Endothelial cell (in vitro differentiated cells): Measurements from ENCODE around the gene CCDC122. TPM values are rescaled to one million over a fixed set of nuclear protein-coding genes. Genes with fewer than 3 reads are reported as not detected.

Experiments
- DNase-seq: peaks from one replicate; pipeline ENCODE4 v3.0.0; 2021; ENCODE audit warnings: low spot score
- H3K27ac Mint-ChIP-seq: one replicate; pipeline ENCODE4 v1.8.0; 2021; ENCODE audit warnings: mixed read lengths, inconsistent platforms; ENCODE audit not compliant: unreplicated experiment
- H3K27me3 Mint-ChIP-seq: one replicate; pipeline ENCODE4 v1.8.0; 2021; ENCODE audit warnings: mild to moderate bottlenecking, moderate library complexity, mixed read lengths, inconsistent platforms; ENCODE audit not compliant: unreplicated experiment
- H3K36me3 Mint-ChIP-seq: one replicate; pipeline ENCODE4 v1.8.0; 2021; ENCODE audit warnings: mild to moderate bottlenecking, low read depth, mixed read lengths, inconsistent platforms; ENCODE audit not compliant: unreplicated experiment
- H3K4me1 Mint-ChIP-seq: one replicate; pipeline ENCODE4 v1.8.0; 2021; ENCODE audit warnings: mild to moderate bottlenecking, mixed read lengths, inconsistent platforms; ENCODE audit not compliant: unreplicated experiment
- H3K4me3 Mint-ChIP-seq: one replicate; pipeline ENCODE4 v1.8.0; 2021; ENCODE audit warnings: mild to moderate bottlenecking, mixed read lengths, inconsistent platforms; ENCODE audit not compliant: unreplicated experiment
- H3K9me3 Mint-ChIP-seq: one replicate; pipeline ENCODE4 v1.8.0; 2021; ENCODE audit warnings: mixed read lengths, inconsistent platforms; ENCODE audit not compliant: unreplicated experiment
- CTCF ChIP-seq: fragments of 200-600 bp; sonication (generic); IDR thresholded peaks from one replicate; pipeline ENCODE4 v1.5.0; 2021; ENCODE audit warnings: antibody characterized with exemption; ENCODE audit not compliant: unreplicated experiment
- total RNA-seq: library from RNA; stranded (reverse); fragmentation: NEBNext Ultra II Directional; extraction: Animal tissue kit (Norgen Biotek cat#: 25700); gene quantifications from one replicate; pipeline ENCODE4 v1.2.1, GENCODE V29; 2021; ENCODE audit not compliant: unreplicated experiment

The CCDC122 gene
- total RNA-seq, 1 donor from 2014 or later: 7.1 TPM

GRCh38 chr13:43877766-43878165 lies 1.8 kb downstream of the CCDC122 start:
- Mint-ChIP-seq H3K36me3 (peaks cover 7% of the 10 kb centered on the region), H3K27me3 (peaks cover 6% of the 10 kb centered on the region), H3K4me3 (no peak overlapping the region), H3K9me3 (no peaks in the 10 kb centered on the region), H3K27ac (no peak overlapping the region), H3K4me1 (peaks cover 21% of the 10 kb centered on the region)
- no peak for TF ChIP-seq CTCF
- no peak for DNase-seq

- Mint-ChIP-seq H3K27me3 (peaks cover 6% of the 10 kb centered on the region), H3K27ac (no peak overlapping the region), H3K4me1 (peaks cover 21% of the 10 kb centered on the region), H3K9me3 (no peaks in the 10 kb centered on the region), H3K36me3 (peaks cover 7% of the 10 kb centered on the region), H3K4me3 (no peak overlapping the region)
- no peak for DNase-seq
- TF ChIP-seq CTCF: no peak
Measured at GRCh38 chr13:43877326-43877725, 2.2 kb downstream of the CCDC122 start.

DNA sequence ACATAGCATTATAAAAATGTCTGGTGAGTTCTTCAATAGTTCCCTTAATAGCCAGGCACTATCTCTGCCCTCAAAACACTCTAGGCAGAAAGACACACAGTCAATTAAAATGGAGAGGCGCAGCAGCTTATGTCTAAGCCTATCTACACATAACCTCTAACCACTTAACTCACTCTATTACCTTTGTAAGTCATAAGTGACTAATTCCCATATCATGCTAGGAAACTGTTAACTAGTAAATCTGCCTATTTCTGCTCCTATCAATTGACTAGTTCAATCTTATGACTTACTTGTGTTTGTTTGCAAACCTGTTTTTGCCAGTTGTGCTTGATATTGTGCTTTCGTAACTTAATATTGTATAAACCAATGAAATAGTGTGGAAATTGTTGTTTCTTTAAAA lies 3.2 kb downstream of the CCDC122 start:
- peaks cover 21% of the 10 kb centered on the region for H3K4me1 Mint-ChIP-seq
- peaks cover 6% of the 10 kb centered on the region for H3K27me3 Mint-ChIP-seq
- no peak for DNase-seq
- no peak overlapping the region for H3K4me3 Mint-ChIP-seq
- no peak for TF ChIP-seq CTCF
- H3K36me3 Mint-ChIP-seq: peaks cover 7% of the 10 kb centered on the region
- H3K27ac Mint-ChIP-seq: no peak overlapping the region
- no peaks in the 10 kb centered on the region for H3K9me3 Mint-ChIP-seq

- Mint-ChIP-seq H3K27ac (no peak overlapping the region), H3K4me1 (peaks cover 15% of the 10 kb centered on the region), H3K27me3 (peaks cover 2% of the 10 kb centered on the region), H3K36me3 (peaks cover 7% of the 10 kb centered on the region), H3K9me3 (no peaks in the 10 kb centered on the region), H3K4me3 (no peak overlapping the region)
- peak; percentile 72 for TF ChIP-seq CTCF
- no peak for DNase-seq
Measured at GRCh38 chr13:43874504-43875092, 4.9 kb downstream of the CCDC122 start.

GRCh38 chr13:43872181-43872580 lies 7.4 kb downstream of the CCDC122 start:
- Mint-ChIP-seq H3K9me3 (no peaks in the 10 kb centered on the region), H3K36me3 (no peaks in the 10 kb centered on the region), H3K4me1 (peaks cover 6% of the 10 kb centered on the region), H3K27ac (no peak overlapping the region), H3K27me3 (no peaks in the 10 kb centered on the region), H3K4me3 (no peak overlapping the region)
- no peak for DNase-seq
- no peak for TF ChIP-seq CTCF
